ENCODE data around the gene PPP2R5C.

PPP2R5C gene

DNA sequence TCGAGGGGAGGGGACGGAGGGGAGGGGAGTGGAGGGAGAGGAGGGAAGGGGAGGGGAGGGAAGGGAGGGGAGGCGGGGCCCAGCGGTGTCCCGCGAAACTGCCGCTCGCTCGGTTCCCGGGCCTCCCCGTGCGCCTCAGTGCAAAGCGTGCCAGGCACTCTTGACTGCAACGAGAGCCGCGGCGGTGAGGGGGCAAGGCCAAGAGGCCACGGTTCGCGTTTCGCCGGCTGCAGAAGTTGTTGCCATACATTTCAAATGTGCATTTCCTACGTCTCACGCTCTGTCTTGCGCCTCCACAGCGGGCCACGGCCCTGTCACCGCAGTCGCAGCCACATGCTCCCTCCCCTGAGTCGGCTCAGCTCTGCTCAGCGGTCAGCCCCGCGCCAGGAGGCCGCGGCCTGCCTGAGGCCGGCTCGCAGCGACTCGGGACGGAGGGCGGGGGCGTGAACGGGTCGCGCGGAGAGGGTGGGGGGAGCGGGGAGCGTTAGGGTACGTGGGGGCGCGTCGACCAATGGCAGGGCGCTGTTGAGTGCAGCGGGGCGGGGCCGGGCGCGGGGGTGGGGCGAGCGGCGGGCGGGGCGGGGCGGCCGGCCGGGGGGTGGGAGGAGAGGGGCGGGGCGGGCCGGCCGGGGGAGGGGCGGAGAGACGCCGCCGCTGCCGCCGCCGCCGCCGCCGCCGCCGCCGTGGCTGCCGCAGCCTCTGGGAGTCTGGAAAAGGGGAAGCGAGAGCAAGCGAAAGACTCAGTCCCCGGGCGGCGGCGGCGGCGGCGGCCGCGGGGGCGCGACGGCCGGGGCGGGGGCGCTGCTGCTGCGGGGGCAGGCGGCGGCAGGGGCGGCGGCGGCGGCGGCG lies at the start of gene PPP2R5C:
Gene PPP2R5C (plus strand): TSS at position 678 of the 849 bp plus-strand sequence. CDS start 185 bp downstream, outside the sequence.
- TF ChIP-seq TAF1 (IDR thresholded peaks at IDR 0.05; ENCODE audit: low read depth) = peak; percentile 63; the same call in 1 of the 2 replicates
- TF ChIP-seq TEAD4 (IDR thresholded peaks at IDR 0.05) = no peak
- no peak for TF ChIP-seq CEBPB (IDR thresholded peaks at IDR 0.05)
- no peak for TF ChIP-seq YY1 (IDR thresholded peaks at IDR 0.05; ENCODE audit: low read depth)
- no peak for TF ChIP-seq FOXM1 (IDR thresholded peaks at IDR 0.05; ENCODE audit: borderline replicate concordance, low read depth)
- TF ChIP-seq EGR1 (IDR thresholded peaks at IDR 0.05) = peak; percentile 74
- no peak for TF ChIP-seq ZBTB7A (IDR thresholded peaks at IDR 0.05; ENCODE audit: low read depth)
- TF ChIP-seq MAX (IDR thresholded peaks at IDR 0.05) = peak; percentile 64
- TF ChIP-seq RAD21 (IDR thresholded peaks at IDR 0.05; ENCODE audit: low read depth) = no peak
- peak; percentile 7; the same call in 1 of the 2 replicates for TF ChIP-seq EP300 (IDR thresholded peaks at IDR 0.05; ENCODE audit: borderline replicate concordance)
- TF ChIP-seq, protein P1, sequence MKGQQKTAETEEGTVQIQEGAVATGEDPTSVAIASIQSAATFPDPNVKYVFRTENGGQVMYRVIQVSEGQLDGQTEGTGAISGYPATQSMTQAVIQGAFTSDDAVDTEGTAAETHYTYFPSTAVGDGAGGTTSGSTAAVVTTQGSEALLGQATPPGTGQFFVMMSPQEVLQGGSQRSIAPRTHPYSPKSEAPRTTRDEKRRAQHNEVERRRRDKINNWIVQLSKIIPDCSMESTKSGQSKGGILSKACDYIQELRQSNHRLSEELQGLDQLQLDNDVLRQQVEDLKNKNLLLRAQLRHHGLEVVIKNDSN (IDR thresholded peaks at IDR 0.05) = peak; percentile 93
- TF ChIP-seq NFIC (IDR thresholded peaks at IDR 0.05) = no peak
- TF ChIP-seq, protein P2, sequence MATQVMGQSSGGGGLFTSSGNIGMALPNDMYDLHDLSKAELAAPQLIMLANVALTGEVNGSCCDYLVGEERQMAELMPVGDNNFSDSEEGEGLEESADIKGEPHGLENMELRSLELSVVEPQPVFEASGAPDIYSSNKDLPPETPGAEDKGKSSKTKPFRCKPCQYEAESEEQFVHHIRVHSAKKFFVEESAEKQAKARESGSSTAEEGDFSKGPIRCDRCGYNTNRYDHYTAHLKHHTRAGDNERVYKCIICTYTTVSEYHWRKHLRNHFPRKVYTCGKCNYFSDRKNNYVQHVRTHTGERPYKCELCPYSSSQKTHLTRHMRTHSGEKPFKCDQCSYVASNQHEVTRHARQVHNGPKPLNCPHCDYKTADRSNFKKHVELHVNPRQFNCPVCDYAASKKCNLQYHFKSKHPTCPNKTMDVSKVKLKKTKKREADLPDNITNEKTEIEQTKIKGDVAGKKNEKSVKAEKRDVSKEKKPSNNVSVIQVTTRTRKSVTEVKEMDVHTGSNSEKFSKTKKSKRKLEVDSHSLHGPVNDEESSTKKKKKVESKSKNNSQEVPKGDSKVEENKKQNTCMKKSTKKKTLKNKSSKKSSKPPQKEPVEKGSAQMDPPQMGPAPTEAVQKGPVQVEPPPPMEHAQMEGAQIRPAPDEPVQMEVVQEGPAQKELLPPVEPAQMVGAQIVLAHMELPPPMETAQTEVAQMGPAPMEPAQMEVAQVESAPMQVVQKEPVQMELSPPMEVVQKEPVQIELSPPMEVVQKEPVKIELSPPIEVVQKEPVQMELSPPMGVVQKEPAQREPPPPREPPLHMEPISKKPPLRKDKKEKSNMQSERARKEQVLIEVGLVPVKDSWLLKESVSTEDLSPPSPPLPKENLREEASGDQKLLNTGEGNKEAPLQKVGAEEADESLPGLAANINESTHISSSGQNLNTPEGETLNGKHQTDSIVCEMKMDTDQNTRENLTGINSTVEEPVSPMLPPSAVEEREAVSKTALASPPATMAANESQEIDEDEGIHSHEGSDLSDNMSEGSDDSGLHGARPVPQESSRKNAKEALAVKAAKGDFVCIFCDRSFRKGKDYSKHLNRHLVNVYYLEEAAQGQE (IDR thresholded peaks at IDR 0.05; ENCODE audit: low read depth) = no peak
- TF ChIP-seq CREB1 (IDR thresholded peaks at IDR 0.05; ENCODE audit: low read depth) = no peak
- TF ChIP-seq TCF12 (IDR thresholded peaks at IDR 0.05; ENCODE audit: low read depth) = no peak

GRCh38 chr14:101713621-101714349 lies 47.7 kb upstream of the PPP2R5C start:
- no peak for TF ChIP-seq ZBTB7A (IDR thresholded peaks at IDR 0.05; ENCODE audit: low read depth)
- TF ChIP-seq, protein P2 (IDR thresholded peaks at IDR 0.05; ENCODE audit: low read depth) = no peak
- TF ChIP-seq CEBPB (IDR thresholded peaks at IDR 0.05) = no peak
- no peak for TF ChIP-seq EP300 (IDR thresholded peaks at IDR 0.05; ENCODE audit: borderline replicate concordance)
- no peak for TF ChIP-seq FOXM1 (IDR thresholded peaks at IDR 0.05; ENCODE audit: borderline replicate concordance, low read depth)
- TF ChIP-seq YY1 (IDR thresholded peaks at IDR 0.05; ENCODE audit: low read depth) = no peak
- TF ChIP-seq NFIC (IDR thresholded peaks at IDR 0.05) = no peak
- no peak for TF ChIP-seq TCF12 (IDR thresholded peaks at IDR 0.05; ENCODE audit: low read depth)
- TF ChIP-seq, protein P1 (IDR thresholded peaks at IDR 0.05) = no peak
- TF ChIP-seq MAX (IDR thresholded peaks at IDR 0.05) = no peak
- no peak for TF ChIP-seq TAF1 (IDR thresholded peaks at IDR 0.05; ENCODE audit: low read depth)
- TF ChIP-seq EGR1 (IDR thresholded peaks at IDR 0.05) = no peak
- no peak for TF ChIP-seq RAD21 (IDR thresholded peaks at IDR 0.05; ENCODE audit: low read depth)

DNA sequence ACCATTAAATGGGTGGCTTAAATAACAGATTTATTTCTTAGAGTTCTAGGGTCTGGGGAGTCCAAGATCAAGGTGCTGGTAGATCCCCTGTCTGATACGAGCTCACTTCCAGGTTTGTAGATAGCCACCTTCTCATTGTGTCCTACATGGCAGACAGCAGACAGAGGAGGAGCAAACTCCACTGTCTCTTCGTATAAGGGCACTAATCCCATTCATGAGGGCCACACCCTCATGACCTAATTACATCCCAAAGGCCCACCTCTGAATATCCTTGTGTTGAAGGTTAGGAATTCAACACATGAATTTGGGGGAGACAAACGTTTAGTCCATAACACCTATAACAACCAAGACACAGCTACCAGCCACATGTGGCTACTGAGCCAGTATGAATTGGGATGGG lies 47.1 kb upstream of the PPP2R5C start:
- no peak for TF ChIP-seq MAX (IDR thresholded peaks at IDR 0.05)
- TF ChIP-seq, protein P1 (IDR thresholded peaks at IDR 0.05) = no peak
- no peak for TF ChIP-seq TCF12 (IDR thresholded peaks at IDR 0.05; ENCODE audit: low read depth)
- TF ChIP-seq YY1 (IDR thresholded peaks at IDR 0.05; ENCODE audit: low read depth) = no peak
- TF ChIP-seq EP300 (IDR thresholded peaks at IDR 0.05; ENCODE audit: borderline replicate concordance) = no peak
- TF ChIP-seq, protein P2 (IDR thresholded peaks at IDR 0.05; ENCODE audit: low read depth) = no peak
- TF ChIP-seq FOXM1 (IDR thresholded peaks at IDR 0.05; ENCODE audit: borderline replicate concordance, low read depth) = no peak
- TF ChIP-seq TEAD4 (IDR thresholded peaks at IDR 0.05) = no peak
